ENCODE data around the gene PLA2G1B.

The PLA2G1B gene

GRCh38 chr12:120323772-120324171 lies 3.8 kb downstream of the PLA2G1B start:
- DNase-seq: no peak

- DNase-seq: no peak
Observed at GRCh38 chr12:120321382-120322202, 6.0 kb downstream of the PLA2G1B start.

GRCh38 chr12:120317224-120318105 lies 10.1 kb downstream of the PLA2G1B start:
- peak; percentile 100 for DNase-seq

- no peak for DNase-seq
Observed at GRCh38 chr12:120316798-120317223, 10.8 kb downstream of the PLA2G1B start.

GRCh38 chr12:120314220-120314619 lies 13.4 kb downstream of the PLA2G1B start:
- peak; percentile 4 for DNase-seq

- peak; percentile 94 for DNase-seq
Observed at GRCh38 chr12:120301962-120302815, 25.4 kb downstream of the PLA2G1B start, which contains the start of gene SIRT4. Gene SIRT4 (plus strand): TSS chr12:120302321. CDS start chr12:120303562, 1,241 bp downstream.

GRCh38 chr12:120292661-120293531 lies 34.7 kb downstream of the PLA2G1B start, which contains the start of gene RNU4-1:
Gene RNU4-1 (minus strand): TSS chr12:120293237.
- peak; percentile 96 for DNase-seq

GRCh38 chr12:120292411-120292660 lies 35.2 kb downstream of the PLA2G1B start:
- no peak for DNase-seq

GRCh38 chr12:120290609-120291305 lies 36.8 kb downstream of the PLA2G1B start:
- DNase-seq: no peak

GRCh38 chr12:120287491-120287890 lies 40.1 kb downstream of the PLA2G1B start:
- no peak for DNase-seq

- DNase-seq: no peak
Observed at GRCh38 chr12:120286768-120287490, 40.6 kb downstream of the PLA2G1B start.

GRCh38 chr12:120284381-120284780 lies 43.2 kb downstream of the PLA2G1B start:
- DNase-seq: no peak

GRCh38 chr12:120283318-120283717 lies 44.3 kb downstream of the PLA2G1B start:
- no peak for DNase-seq

GRCh38 chr12:120278137-120279069 lies 49.2 kb downstream of the PLA2G1B start:
- DNase-seq: no peak

GRCh38 chr12:120276734-120277133 lies 50.8 kb downstream of the PLA2G1B start:
- no peak for DNase-seq
